NCI-H146 treated with DMSO at 0.1 percent for 48 hours (cell line): ENCODE data around the gene FDPS.
"Not testable (repeated sequence)": the region's sequence is repeated elsewhere in the genome, so short reads cannot be mapped to it uniquely, and the experiment has no call there.

Experiments
- DNase-seq: peaks from one replicate; lab custom pipeline; 2025; ENCODE audit not compliant: unreplicated experiment; lab: John Stamatoyannopoulos, UW

The FDPS gene

DNA sequence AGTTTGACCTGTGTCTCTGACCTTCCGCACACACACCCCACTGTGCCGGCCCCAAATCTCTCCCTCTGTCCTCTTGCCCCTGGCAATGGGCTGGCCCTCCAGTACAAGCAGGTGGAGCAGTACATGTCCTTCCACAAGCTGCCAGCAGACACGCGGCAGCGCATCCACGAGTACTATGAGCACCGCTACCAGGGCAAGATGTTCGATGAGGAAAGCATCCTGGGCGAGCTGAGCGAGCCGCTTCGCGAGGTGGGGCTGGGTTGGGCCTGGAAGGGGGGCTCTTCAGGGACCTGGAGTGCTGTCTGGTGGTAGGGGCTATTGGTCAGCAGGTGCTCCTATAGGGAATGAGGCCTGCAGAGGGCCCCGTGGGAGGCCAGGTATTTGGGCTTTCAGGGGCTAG lies 23.6 kb upstream of the FDPS start:
- no peak for DNase-seq

DNA sequence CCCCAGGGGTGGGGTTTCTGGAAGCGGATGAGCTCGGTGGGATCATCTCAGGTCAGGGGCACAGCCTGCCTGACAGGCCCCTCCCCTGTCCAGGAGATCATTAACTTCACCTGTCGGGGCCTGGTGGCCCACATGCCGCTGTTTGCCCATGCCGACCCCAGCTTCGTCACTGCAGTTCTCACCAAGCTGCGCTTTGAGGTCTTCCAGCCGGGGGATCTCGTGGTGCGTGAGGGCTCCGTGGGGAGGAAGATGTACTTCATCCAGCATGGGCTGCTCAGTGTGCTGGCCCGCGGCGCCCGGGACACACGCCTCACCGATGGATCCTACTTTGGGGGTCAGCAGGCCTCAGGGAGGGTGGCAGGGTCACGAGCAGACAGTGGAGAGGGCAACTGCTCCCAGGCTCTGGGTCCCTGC lies 23.0 kb upstream of the FDPS start:
- no peak for DNase-seq

DNA sequence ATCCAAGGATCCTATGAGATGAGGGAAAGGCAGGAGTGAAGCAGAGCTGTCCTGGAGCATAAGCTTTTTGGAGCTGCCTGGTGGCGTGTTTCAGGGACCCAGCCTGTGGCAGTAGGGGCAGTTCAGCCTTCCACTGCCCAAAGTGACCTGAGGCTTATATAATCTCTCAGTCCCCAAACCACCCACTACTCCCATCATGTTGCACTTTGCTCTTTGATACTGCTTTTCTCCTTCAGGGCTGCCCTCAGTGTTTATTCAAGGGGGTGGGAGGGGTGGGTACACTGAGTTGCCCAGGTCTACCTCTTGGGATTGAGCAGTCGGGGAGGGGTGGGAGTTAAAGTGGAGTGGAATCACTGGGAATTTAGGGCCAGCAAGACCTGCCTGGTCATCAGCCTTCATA lies 22.1 kb upstream of the FDPS start:
- no peak for DNase-seq

DNA sequence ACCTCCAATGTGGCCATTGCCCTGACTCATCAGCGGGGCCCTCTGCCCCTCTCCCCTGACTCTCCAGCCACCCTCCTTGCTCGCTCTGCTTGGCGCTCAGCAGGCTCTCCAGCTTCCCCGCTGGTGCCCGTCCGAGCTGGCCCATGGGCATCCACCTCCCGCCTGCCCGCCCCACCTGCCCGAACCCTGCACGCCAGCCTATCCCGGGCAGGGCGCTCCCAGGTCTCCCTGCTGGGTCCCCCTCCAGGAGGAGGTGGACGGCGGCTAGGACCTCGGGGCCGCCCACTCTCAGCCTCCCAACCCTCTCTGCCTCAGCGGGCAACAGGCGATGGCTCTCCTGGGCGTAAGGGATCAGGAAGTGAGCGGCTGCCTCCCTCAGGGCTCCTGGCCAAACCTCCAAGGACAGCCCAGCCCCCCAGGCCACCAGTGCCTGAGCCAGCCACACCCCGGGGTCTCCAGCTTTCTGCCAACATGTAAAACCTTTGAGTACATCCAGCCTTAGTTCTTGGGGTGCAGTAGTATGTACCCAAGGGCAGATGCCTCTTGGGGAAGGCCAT lies 20.6 kb upstream of the FDPS start:
- DNase-seq: no peak

DNA sequence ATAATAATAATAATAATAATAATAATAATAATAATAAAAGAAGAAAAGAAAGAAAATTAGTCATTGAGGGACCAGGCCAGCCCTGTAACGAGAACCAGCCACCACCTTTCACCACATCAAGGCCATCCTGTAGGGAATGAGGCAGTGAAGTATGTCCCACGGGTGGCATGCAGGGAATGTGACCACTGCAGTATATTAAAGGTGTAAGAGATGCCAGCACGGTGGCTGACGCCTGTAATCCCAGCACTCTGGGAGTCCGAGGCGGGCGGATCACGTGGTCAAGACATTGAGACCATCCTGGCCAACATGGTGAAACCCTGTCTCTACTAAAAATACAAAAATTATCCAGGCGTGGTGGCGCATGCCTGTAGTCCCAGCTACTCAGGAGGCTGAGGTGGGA lies 17.7 kb upstream of the FDPS start:
- not testable (repeated sequence) for DNase-seq

DNA sequence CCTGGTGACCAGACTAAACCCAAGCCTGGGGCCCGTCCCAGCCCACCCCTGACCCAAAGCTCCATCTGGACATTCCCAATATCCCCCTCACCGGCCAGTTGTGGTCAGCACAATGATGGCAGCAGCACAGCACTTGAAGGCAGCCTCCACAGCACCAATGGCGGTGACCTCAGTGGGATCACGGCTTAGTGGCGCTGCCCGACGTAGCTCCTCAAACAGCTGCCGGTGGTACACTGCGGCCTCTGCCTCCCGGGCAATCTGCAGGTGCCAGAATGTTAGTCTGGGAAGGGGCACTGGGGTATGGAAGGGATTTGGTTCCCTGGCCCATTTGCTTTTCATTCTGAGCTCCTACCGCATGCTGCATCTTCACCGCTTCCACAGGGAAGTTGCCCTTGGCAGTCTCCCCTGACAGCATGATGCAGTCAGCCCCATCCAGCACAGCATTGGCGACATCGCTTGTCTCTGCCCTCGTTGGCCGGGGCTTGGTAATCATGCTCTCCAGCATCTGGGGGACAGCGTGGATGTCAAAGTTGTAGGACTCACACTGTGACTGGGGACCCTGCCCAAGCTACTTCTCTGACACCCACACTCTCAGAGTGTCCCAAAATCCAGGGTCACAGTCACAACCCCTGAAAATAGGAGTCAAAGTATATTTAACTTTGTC lies 15.4 kb upstream of the FDPS start:
- no peak for DNase-seq

DNA sequence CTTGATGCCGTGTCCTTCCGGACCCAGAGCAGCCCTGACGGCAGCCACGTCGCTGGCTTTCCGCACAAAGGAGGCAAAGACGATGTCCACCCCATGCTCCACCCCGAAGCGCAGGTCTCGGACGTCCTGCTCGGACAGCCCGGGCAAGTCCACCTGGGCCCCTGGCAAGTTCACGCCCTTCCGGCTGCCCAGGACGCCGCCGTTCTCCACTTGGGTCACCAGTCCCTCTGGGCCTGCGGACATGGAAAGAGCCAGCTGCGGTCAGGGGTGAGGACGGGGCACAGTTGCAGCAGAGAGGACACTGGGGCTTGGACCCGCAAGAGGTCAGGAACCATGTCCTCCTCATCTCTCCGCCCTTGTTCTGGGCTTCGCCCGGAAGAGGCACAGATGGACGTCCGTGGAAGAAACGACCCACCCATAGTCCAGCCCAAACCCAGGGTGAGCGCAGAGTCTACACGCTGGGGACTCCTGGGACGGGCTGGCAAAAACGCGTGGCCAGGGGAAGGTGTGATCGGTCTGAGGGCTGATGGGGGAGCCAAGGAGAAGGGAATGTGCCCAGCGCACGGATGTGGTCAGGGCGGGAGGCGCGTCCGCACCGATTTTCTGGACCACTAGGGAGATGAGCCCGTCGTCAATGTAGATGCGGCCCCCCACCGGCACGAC lies 14.0 kb upstream of the FDPS start:
- no peak for DNase-seq

DNA sequence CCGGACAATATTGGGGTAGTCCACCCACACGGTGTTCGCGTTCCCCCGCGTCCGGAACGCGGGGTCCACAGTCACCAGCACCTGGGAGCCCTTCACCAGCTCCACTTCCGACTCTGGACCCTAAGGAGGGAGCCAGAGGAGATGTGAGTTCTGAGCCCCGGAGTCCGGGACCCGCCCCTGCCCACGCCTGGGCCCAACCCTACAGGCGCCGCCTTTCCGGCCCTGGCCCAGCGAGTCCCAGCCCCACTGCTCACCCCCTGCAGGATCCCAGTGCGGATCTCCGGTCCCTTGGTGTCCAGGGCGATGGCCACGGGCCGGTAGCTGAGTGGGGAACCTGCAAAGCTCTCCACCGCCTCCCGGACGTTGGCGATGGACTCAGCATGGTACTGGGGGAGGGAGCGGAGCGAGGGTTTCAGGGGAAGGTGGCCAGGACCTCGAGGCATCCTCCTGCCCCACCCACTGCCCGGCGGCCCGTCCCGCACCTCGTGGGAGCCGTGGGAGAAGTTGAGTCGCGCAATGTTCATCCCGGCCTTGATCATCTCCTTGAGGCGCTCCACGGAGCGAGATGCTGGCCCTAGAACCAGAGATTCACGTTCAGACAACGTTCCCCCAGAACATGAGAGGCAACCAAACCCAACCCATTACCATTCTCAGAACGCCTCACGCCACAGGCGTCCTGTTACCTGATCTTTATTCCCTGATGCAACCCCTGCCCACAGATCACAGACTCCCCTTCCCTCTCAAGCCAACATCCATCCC lies 13.3 kb upstream of the FDPS start:
- no peak for DNase-seq

DNA sequence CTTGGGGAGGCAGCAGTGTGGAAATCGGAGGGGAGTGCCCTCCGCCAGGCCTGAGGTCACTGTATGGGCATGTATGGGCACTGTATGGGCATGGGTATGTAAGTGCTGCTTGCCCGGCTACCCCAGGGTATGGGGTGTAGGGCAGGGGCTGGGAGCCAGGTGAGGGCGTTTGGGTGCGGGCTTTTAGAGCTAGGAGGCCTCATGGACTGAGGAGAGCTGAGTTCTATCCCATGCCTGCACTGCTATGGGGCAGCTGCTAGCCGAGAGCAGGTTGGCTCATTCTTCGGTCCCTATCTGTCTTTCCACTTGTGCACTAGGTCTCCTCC lies 12.8 kb upstream of the FDPS start:
- DNase-seq: no peak

DNA sequence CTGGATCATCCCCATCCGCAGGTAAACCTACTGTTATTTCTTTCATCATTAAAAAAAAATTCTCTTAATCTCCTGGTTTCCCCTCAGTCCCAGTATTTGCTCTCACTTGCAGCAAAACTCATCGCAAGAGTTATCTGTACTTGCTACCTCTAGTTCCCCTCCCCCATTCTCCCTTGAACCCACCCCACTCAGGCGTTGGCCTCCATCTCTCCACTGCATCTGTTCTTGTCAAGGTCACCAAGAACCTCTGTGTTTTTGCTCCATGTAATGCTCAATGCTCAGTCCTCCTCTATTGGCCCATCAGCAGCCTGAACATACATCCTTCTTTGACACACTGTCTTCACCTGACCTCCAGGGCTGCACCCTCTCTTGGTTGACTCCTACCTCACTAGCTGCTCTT lies 12.0 kb upstream of the FDPS start:
- DNase-seq: no peak

DNA sequence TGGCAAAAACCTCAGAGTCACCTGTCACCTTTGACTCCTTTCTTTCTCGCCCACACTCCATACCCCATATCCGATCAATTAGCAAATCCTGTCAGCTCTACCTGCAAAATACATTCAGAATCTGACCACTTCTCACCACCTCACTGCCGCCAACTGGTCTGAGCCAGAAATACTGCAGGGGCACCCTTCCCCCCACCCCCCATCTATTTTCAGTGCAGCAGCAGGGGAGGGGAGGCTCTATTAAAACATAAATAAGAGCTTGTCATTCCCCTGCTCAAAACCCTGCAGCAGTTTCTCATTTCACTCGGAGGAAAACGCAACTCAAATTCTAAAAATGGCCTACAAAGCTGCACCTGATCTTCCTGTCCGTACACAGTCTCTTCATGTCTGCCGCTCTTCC lies 11.3 kb upstream of the FDPS start:
- no peak for DNase-seq

DNA sequence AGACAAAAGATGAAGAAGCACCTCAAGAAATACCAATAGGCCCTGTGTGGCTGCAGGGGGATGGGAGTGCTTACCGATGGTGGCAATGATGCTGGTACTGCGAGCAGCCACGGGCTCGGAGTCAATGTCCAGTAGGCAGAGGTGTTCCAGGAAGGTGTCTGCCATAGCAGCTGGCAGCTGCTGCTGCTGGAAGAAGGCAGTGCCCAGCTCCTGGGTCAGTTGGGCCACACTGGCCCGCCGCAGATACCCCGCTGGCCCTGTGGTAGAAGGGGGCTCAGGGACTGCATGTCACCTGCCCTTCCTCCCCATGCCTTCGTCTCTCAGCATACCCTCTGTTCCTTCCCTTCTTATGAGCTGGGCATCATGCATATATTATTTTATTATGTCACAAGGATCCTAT lies 8.6 kb upstream of the FDPS start:
- no peak for DNase-seq

DNA sequence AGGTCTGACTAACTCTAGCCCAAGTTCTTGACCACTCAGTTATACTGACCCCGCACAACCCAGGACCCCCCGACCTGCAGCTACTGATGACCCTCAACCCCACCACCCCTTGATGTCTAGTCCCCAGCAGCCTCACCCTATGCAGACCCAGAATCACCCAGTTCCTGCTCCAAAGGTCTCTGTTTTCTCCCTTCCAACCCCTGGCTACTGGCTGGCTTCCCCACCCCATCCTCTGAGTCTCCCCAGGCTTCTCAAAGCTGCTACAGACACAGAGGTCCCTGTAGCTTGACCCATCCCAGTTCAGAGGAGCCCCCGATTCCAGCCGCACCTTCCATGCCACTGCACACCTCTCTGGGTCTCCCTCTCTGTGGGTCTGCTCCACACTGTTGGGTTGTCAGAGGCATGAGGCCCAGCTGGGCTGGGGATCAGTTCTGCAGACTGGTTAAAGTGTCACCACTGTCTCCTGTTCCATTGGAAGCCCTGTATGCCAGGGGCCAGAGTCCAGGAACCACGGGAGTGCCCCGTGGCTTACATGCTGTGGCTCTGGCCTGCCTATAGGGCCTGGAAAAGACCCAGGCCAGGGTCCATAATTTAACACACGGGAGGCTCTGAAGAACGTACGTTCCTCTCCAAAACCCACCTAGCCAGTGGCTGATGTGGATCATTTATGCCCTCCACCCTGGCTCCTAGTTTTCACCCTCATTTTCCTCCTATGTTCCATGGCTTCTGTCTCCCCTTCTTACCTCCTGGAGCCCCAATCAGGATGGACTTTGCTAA lies 7.9 kb upstream of the FDPS start:
- no peak for DNase-seq

DNA sequence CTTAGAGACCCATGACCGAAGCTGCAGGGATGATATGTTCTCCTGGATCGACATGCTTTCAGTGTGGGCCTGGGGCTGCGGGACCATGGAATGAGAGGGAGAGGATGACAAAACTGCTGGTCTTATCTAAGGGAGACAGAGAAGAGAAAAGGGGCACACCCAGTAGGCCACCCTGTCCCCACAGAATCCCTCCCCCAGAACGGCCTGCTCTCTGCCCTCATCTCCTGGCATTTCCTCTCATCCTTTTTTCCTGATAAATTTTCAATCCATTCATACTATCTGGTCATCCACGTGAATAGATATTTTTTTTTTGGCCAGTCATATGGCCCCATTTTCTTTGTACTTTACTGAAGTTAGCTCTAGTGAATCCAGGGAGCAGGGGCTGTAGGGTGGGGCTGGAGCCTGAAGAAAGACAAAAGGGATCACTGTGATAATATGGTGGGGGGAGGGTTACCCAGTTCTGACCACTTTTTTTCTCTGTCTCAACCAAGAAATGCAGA lies 7.3 kb upstream of the FDPS start, which contains the start of gene PKLR:
Gene PKLR, minus strand, starts transcription at position 97 of the 500 bp plus-strand sequence. Its CDS starts 43 bp downstream, at position 54.
- no peak for DNase-seq

DNA sequence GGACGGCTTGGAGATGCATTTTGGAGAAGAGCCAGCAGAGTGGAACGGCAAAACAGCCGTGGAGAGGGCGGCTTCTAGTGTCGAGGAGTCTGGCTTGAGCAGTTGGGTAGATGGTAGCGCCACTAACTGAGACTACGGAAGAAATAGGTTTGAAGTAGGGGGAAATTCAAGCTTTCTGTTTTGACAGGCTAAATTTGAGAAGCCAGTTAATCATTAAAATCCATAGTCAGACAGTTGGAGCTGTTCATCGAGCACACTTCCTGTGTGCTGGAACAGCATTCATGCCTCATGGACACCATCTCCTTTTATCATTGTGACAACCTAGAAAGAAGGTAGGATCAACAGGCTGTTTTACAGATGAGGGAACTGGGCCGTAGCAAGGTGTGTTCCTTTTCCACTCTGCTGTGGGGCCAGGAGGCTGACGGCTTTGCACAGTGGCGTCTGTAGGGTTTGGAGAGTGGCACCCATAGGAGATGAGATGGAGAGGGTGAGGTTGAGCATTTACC lies 4.1 kb upstream of the FDPS start:
- no peak for DNase-seq

DNA sequence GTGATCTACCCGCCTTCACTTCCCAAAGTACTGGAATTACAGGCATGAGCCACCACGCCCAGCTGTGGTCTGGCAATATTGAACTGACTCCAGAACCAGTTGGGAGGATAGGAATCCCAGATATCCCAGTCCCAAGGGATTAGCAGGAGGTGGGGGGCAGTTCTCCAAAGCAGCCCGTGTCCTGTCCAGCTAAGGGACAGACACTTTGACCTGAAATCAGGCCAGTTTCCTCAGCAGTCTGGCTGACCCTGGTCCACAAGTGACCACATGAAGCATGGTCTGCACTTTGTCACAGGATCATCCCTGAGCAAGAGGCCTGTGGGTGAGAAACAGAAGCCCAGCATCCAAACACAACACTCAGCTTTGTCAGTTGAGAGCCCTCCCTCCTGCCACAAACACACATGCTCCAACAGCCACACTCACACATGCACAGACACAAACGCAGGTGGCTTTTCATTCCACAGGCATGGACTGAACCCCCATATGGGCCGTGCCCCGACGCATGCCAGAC lies 2.7 kb upstream of the FDPS start:
- DNase-seq: no peak

DNA sequence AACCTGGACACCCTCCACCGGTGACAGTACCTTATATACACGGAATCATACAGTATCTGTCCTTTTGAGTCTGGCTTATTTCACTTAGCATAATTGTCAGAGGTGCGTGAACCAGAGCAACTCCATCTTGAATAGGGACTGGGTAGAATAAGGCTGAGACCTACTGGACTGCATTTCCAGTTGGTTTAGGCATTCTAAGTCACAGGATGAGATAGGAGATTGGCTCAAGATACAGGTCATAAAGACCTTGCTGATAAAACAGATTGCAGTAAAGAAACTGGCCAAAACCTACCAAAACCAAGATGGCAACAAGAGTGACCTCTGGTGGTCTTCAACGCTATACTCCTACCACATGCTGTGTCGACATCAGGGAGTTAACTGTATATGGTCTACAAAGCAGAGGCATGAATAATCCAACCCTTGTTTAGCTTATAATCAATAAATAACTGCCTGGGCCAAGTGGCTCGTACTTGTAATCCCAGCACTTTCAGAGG lies 1.4 kb upstream of the FDPS start:
- peak; percentile 17 for DNase-seq

DNA sequence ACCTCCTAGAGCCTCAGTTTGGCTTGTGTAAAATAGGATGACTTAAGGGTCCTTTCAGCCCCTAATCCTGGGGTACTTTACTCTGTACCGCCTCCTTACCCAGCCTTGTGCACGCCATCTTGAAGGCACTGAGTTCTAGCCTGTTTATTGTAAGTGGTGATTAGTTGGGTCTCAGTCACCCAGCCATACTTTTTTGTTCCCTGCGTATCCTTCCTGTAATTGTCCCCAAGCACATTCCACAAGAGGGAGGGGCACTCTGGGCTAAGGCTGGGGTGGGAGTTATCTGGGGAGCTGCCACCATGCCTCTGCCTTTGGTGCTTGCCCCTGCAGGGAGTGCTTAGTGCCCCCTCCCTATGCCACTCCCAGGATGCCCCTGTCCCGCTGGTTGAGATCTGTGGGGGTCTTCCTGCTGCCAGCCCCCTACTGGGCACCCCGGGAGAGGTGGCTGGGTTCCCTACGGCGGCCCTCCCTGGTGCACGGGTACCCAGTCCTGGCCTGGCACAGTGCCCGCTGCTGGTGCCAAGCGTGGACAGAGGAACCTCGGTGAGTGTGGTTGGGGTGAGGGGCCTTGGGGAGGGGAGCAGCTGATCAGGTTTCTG lies 856 bp downstream of the FDPS start:
- no peak for DNase-seq

DNA sequence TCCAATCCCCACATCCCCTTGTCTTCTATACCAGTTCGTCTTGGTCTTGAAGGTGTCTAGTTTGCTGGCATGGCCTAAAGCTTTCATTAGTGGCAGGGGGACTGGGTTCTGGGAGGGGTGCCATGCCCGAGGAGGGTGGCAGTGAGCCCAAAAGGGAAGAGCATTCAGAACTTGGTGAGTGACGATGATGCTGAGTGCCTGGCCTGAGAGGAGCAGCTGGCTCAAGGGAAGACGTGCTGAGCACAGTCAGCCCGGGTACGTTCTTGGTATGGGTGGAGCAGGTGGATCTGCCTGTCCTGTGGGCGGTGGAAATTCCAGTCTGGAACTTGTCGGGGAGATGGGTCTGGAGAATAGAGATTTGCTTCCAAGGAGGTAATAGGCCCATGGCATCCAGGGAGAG lies 4.6 kb downstream of the FDPS start:
- DNase-seq: no peak

DNA sequence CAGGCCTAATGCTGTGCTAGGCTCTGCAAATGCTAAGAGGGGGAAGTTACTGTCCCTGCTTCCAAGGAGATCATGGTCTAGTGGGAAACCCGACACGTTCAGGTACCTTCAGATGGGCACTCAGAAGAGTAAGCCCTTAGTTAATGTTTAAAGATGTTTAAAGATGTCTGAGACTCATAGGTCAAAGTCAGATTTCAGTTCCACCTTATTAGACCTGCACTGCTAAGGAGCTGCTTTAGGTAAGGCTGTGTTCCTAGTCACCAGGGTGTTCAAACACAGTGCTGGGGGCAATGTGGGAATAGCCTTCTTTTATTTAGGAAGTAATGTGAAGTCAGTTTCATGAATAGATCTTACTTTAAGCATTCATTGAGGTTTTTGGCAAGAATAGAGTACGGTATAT lies 8.3 kb downstream of the FDPS start:
- DNase-seq: no peak
